ENCODE data around the gene EIF1B.
A peak's percentile ranks its signal among the peaks of the same experiment; 100 is the strongest.

EIF1B gene

GRCh38 chr3:40308725-40309417 lies 636 bp upstream of the EIF1B start:
- no peak for DNase-seq (ENCODE audit: low read depth, low spot score)

GRCh38 chr3:40309925-40310695 lies 603 bp downstream of the EIF1B start:
- DNase-seq (ENCODE audit: low read depth, low spot score) = peak; percentile 54

- DNase-seq (ENCODE audit: low read depth, low spot score) = peak; percentile 40
Observed at GRCh38 chr3:40310705-40311104, 1.2 kb downstream of the EIF1B start.

- peak; percentile 53 for DNase-seq (ENCODE audit: low read depth, low spot score)
Observed at GRCh38 chr3:40312661-40313226, 3.2 kb downstream of the EIF1B start.

GRCh38 chr3:40313975-40314860 lies 4.7 kb downstream of the EIF1B start:
- no peak for DNase-seq (ENCODE audit: low read depth, low spot score)

GRCh38 chr3:40317061-40317855 lies 7.8 kb downstream of the EIF1B start:
- peak; percentile 74 for DNase-seq (ENCODE audit: low read depth, low spot score)

GRCh38 chr3:40321818-40322217 lies 12.3 kb downstream of the EIF1B start:
- no peak for DNase-seq (ENCODE audit: low read depth, low spot score)

GRCh38 chr3:40323946-40324345 lies 14.4 kb downstream of the EIF1B start:
- no peak for DNase-seq (ENCODE audit: low read depth, low spot score)

- no peak for DNase-seq (ENCODE audit: low read depth, low spot score)
Observed at GRCh38 chr3:40324621-40325020, 15.1 kb downstream of the EIF1B start.

- DNase-seq (ENCODE audit: low read depth, low spot score) = no peak
Observed at GRCh38 chr3:40325465-40325864, 16.0 kb downstream of the EIF1B start.

GRCh38 chr3:40328374-40328773 lies 18.9 kb downstream of the EIF1B start:
- DNase-seq (ENCODE audit: low read depth, low spot score) = no peak

- no peak for DNase-seq (ENCODE audit: low read depth, low spot score)
Observed at GRCh38 chr3:40329071-40329470, 19.6 kb downstream of the EIF1B start.

GRCh38 chr3:40332684-40333083 lies 23.2 kb downstream of the EIF1B start:
- DNase-seq (ENCODE audit: low read depth, low spot score) = no peak

- peak; percentile 73 for DNase-seq (ENCODE audit: low read depth, low spot score)
Observed at GRCh38 chr3:40333416-40333815, 23.9 kb downstream of the EIF1B start.

GRCh38 chr3:40333852-40334251 lies 24.3 kb downstream of the EIF1B start:
- no peak for DNase-seq (ENCODE audit: low read depth, low spot score)

- no peak for DNase-seq (ENCODE audit: low read depth, low spot score)
Observed at GRCh38 chr3:40336101-40336500, 26.6 kb downstream of the EIF1B start.

GRCh38 chr3:40336511-40337135 lies 27.1 kb downstream of the EIF1B start:
- DNase-seq (ENCODE audit: low read depth, low spot score) = no peak

- DNase-seq (ENCODE audit: low read depth, low spot score) = no peak
Observed at GRCh38 chr3:40337136-40338108, 27.9 kb downstream of the EIF1B start.

- DNase-seq (ENCODE audit: low read depth, low spot score) = no peak
Observed at GRCh38 chr3:40339871-40340270, 30.4 kb downstream of the EIF1B start.
